Trophoblast cell (in vitro differentiated cells and primary cell): Measurements from ENCODE around the gene GNAT2. TPM values are rescaled to one million over a fixed set of nuclear protein-coding genes. Genes with fewer than 3 reads are reported as not detected.

ENCODE experiments used
- DNase-seq, 2 donors: peaks; one replicate each; pipeline ENCODE4 v3.0.0-alpha.2; 2016
- H2AFZ ChIP-seq: 2 replicates; pipeline ENCODE4 v1.6.1; 2013; ENCODE audit warnings: low read length, moderate library complexity, mild to moderate bottlenecking; ENCODE audit not compliant: insufficient read depth, poor library complexity
- H2AK5ac ChIP-seq: 2 replicates; pipeline ENCODE4 v1.6.1; 2013; ENCODE audit warnings: mild to moderate bottlenecking, low read length
- H2BK120ac ChIP-seq: 2 replicates; pipeline ENCODE4 v1.6.1; 2013; ENCODE audit warnings: low read length, mild to moderate bottlenecking, moderate library complexity; ENCODE audit not compliant: insufficient read depth, poor library complexity
- H2BK12ac ChIP-seq: 2 replicates; pipeline ENCODE4 v1.6.1; 2013; ENCODE audit warnings: mild to moderate bottlenecking, low read length, moderate library complexity
- H2BK5ac ChIP-seq: 2 replicates; pipeline ENCODE4 v1.6.1; 2013; ENCODE audit warnings: low read length, low read depth, moderate library complexity, mild to moderate bottlenecking; ENCODE audit not compliant: poor library complexity
- H3K14ac ChIP-seq: 2 replicates; pipeline ENCODE4 v1.6.1; 2013; ENCODE audit warnings: mild to moderate bottlenecking, low read length
- H3K18ac ChIP-seq: 2 replicates; pipeline ENCODE4 v1.6.1; 2013; ENCODE audit warnings: mild to moderate bottlenecking, low read length
- H3K23ac ChIP-seq: 2 replicates; pipeline ENCODE4 v1.6.1; 2013; ENCODE audit warnings: low read length
- H3K27ac ChIP-seq: 2 replicates; pipeline ENCODE4 v1.5.1; 2013; ENCODE audit warnings: low read depth, mild to moderate bottlenecking, inconsistent platforms, low read length, moderate library complexity
- H3K27me3 ChIP-seq: 2 replicates; pipeline ENCODE4 v1.6.1; 2013; ENCODE audit warnings: inconsistent platforms, mild to moderate bottlenecking, low read length, moderate library complexity; ENCODE audit not compliant: insufficient read depth
- H3K36me3 ChIP-seq, 2 experiments: 1 replicate in 1 of 2; 2 replicates in 1 of 2; pipeline ENCODE4 v1.6.1; 2013; ENCODE audit warnings: low read length in 2 of 2, mild to moderate bottlenecking in 2 of 2, moderate library complexity in 1 of 2; ENCODE audit not compliant: insufficient read depth in 2 of 2, control insufficient read depth in 1 of 2
- H3K4ac ChIP-seq: 2 replicates; pipeline ENCODE4 v1.6.1; 2013; ENCODE audit warnings: low read depth, mild to moderate bottlenecking, low read length, moderate library complexity
- H3K4me1 ChIP-seq, 2 experiments: 1 replicate in 1 of 2; 2 replicates in 1 of 2; pipeline ENCODE4 v1.6.1; 2013; ENCODE audit warnings: low read length in 2 of 2, mild to moderate bottlenecking in 2 of 2, moderate library complexity in 1 of 2; ENCODE audit not compliant: insufficient read depth in 2 of 2, control insufficient read depth in 1 of 2
- H3K4me2 ChIP-seq: 2 replicates; pipeline ENCODE4 v1.6.1; 2013; ENCODE audit warnings: inconsistent platforms, mild to moderate bottlenecking, low read length, moderate library complexity
- H3K4me3 ChIP-seq: 2 replicates; pipeline ENCODE4 v1.5.1; 2013; ENCODE audit warnings: mild to moderate bottlenecking, low read depth, low read length, inconsistent platforms
- H3K79me1 ChIP-seq: one replicate; pipeline ENCODE4 v1.6.1; 2013; ENCODE audit warnings: low read length
- H3K79me2 ChIP-seq: 2 replicates; pipeline ENCODE4 v1.6.1; 2013; ENCODE audit warnings: low read length, mild to moderate bottlenecking; ENCODE audit not compliant: control insufficient read depth, insufficient read depth, poor library complexity
- H3K9ac ChIP-seq: 2 replicates; pipeline ENCODE4 v1.6.1; 2013; ENCODE audit warnings: mild to moderate bottlenecking, low read length
- H3K9me3 ChIP-seq: 2 replicates; pipeline ENCODE4 v1.6.1; 2013; ENCODE audit warnings: low read depth, mild to moderate bottlenecking, control low read depth, inconsistent platforms, low read length; ENCODE audit not compliant: insufficient read depth
- H4K12ac ChIP-seq: 2 replicates; pipeline ENCODE4 v1.6.1; 2013; ENCODE audit warnings: low read depth, mild to moderate bottlenecking, low read length, moderate library complexity
- H4K8ac ChIP-seq: 2 replicates; pipeline ENCODE4 v1.6.1; 2013; ENCODE audit warnings: low read depth, mild to moderate bottlenecking, low read length, moderate library complexity
- H4K91ac ChIP-seq: one replicate; pipeline ENCODE4 v1.6.1; 2013; ENCODE audit warnings: low read depth, mild to moderate bottlenecking, low read length, moderate library complexity
- WGBS: extraction: QIAGEN DNeasy Blood & Tissue Kit; methylation state at CpG from one replicate; pipeline ENCODE4 v1.1.7; 2013; ENCODE audit warnings: missing lambda C conversion rate; ENCODE audit not compliant: insufficient read length, insufficient coverage; ENCODE audit errors: extremely low coverage; 5-methylcytosine and 5-hydroxymethylcytosine counted together
- polyA plus RNA-seq: library from polyadenylated mRNA; stranded (reverse); fragments of 200-250 nt; gene quantifications from 2 replicates; pipeline ENCODE4 v1.2.3, GENCODE V29; 2013

GNAT2 gene
- 0.04 TPM in 1 of 2 replicates, not detected in the other for polyA plus RNA-seq

DNA sequence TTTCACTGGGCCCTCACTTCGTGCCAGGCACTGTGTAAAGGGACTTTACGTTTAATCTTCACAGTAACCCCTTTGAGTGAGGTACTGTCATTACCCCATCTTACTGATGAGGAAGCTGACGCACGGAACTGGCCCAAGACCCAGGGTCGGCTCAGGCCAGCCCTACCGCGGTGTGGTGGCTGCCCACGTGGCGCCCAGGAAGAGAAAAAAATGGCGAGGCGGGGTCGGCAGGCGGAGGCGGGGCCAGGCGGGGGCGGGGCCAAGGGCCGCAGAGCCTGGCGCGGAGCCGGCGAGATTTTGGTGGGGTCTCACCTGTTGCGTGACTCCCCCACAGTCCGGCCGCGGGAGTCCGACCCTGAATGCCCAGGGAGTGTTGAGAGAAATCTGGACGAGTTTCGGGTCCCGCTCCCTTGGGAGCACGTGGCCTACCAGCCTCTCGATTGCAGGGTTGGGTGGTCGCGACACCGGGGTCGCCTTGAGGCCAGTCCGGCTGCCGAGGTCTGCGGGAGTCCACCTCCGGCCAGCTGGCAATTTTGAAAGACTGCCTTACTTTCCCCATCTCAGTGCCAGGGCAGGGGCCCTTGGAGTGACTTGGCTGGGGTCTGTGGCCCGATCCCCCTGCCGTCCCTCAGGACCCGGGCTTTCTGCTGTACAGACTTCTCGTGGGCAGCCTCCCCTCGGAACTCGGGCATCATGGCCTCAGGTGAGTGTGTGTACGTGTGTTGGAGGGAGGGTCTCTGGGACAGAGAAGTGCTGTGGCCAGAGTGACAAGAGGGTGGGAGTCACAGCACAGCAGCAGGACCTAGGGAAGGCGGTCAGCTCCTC, at the start of gene GNAT2, which contains the start of gene AMPD2:
TSS of gene GNAT2 (minus strand) at position 41 of the 825 bp plus-strand sequence. CDS start 6,746 bp downstream, outside the sequence.
TSS of gene AMPD2 (plus strand) at position 262 of the 825 bp plus-strand sequence. CDS start 1,339 bp downstream, outside the sequence.
- no CpG with 5 or more reads among the region's 47 CpGs for WGBS
- Histone ChIP-seq H3K4me1 (peaks cover 9 to 13% of the 10 kb centered on the region in 2 experiments), H3K27ac (peak within 1 kb of the TSS; percentile 60), H2BK12ac (peak within 1 kb of the TSS; percentile 90), H3K79me1 (peaks cover 18% of the 10 kb centered on the region), H4K91ac (peak within 1 kb of the TSS; percentile 80), H2AFZ (peak within 1 kb of the TSS; percentile 87), H3K23ac (no peak within 1 kb of the TSS), H3K36me3 (no peaks in the 10 kb centered on the region), H3K79me2 (peaks cover 9% of the 10 kb centered on the region), H2BK5ac (peak within 1 kb of the TSS; percentile 47), H4K8ac (peak within 1 kb of the TSS; percentile 91), H2AK5ac (peak within 1 kb of the TSS; percentile 90), H3K9ac (peak within 1 kb of the TSS; percentile 81), H3K4me2 (peak within 1 kb of the TSS; percentile 82), H3K9me3 (no peaks in the 10 kb centered on the region), H3K4ac (peak within 1 kb of the TSS; percentile 73), H3K14ac (peak within 1 kb of the TSS; percentile 90), H2BK120ac (peak within 1 kb of the TSS; percentile 78), H3K4me3 (peak within 1 kb of the TSS; percentile 77), H3K18ac (peak within 1 kb of the TSS; percentile 98), H4K12ac (peak within 1 kb of the TSS; percentile 96), H3K27me3 (no peaks in the 10 kb centered on the region)
- peak; percentile 83 to 87 for DNase-seq

GRCh38 chr1:109668123-109668775, 48.8 kb upstream of the GNAT2 start:
- Histone ChIP-seq H3K9me3 (no peaks in the 10 kb centered on the region), H3K4me3 (peak overlapping the region; percentile 52), H3K27me3 (no peaks in the 10 kb centered on the region), H3K23ac (no peak overlapping the region), H3K36me3 (no peaks in the 10 kb centered on the region), H4K12ac (no peak overlapping the region), H3K4me2 (peak overlapping the region; percentile 60), H2AK5ac (no peak overlapping the region), H3K18ac (no peak overlapping the region), H3K4ac (no peak overlapping the region), H3K79me2 (no peaks in the 10 kb centered on the region), H2BK5ac (no peak overlapping the region), H2BK120ac (no peak overlapping the region), H3K9ac (no peak overlapping the region), H3K4me1 (peaks cover 0 to 3% of the 10 kb centered on the region in 2 experiments), H3K79me1 (no peaks in the 10 kb centered on the region), H4K91ac (no peak overlapping the region), H3K14ac (no peak overlapping the region), H3K27ac (no peak overlapping the region), H4K8ac (peak overlapping the region; percentile 7), H2AFZ (no peak overlapping the region), H2BK12ac (no peak overlapping the region)
- no peak for DNase-seq
- no CpG with 5 or more reads among the region's 26 CpGs for WGBS

DNA sequence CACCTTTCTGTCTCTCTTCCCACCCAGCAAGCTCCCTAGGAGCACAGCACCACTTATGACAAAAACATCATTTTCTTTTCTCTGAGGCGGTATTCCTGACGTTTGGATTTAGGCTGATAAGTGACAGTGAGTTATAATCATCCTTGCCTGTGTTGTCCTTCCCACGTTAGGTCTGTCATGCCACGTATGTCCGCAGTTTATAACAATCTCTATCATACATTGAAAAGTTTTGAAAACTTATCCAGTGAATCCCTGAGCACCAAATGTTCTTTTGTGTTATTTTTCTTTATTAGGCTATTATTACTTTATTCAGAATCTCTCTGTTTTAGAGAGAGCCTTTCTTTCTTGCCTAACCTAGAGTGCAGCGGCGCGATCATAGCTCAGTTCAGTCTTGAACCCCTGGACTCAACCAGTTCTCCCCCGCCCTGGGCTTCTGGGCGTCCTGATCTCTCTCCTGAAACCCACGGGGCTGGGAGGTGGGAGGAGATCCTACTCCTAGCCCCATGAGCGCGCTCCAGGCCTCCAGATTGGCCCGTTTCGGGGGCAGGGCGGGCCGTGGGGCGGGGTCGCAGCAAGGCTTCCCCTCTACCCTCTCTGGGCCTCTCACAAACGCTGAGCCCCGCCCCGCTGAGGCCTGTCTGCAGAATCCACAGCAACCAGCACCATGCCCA, 48.2 kb upstream of the GNAT2 start, which contains the start of gene GSTM2:
TSS of gene GSTM2 (plus strand) at position 606 of the 671 bp plus-strand sequence. CDS start at position 665, 59 bp downstream.
- WGBS = no CpG with 5 or more reads among the region's 22 CpGs
- H3K79me1 ChIP-seq = no peaks in the 10 kb centered on the region
- no peak within 1 kb of the TSS for H3K23ac ChIP-seq
- H3K14ac ChIP-seq = no peak within 1 kb of the TSS
- H3K9ac ChIP-seq = no peak within 1 kb of the TSS
- no peaks in the 10 kb centered on the region for H3K9me3 ChIP-seq
- H3K4me2 ChIP-seq = peak within 1 kb of the TSS; percentile 60
- no peak within 1 kb of the TSS for H3K27ac ChIP-seq
- no peak within 1 kb of the TSS for H3K4ac ChIP-seq
- DNase-seq = peak; percentile 65 to 82
- H3K4me3 ChIP-seq = peak within 1 kb of the TSS; percentile 52
- H4K91ac ChIP-seq = no peak within 1 kb of the TSS
- no peaks in the 10 kb centered on the region for H3K36me3 ChIP-seq
- no peak within 1 kb of the TSS for H2AFZ ChIP-seq
- no peak within 1 kb of the TSS for H3K18ac ChIP-seq
- no peaks in the 10 kb centered on the region for H3K79me2 ChIP-seq
- H3K27me3 ChIP-seq = no peaks in the 10 kb centered on the region
- peak within 1 kb of the TSS; percentile 7 for H4K8ac ChIP-seq
- H3K4me1 ChIP-seq = peaks cover 0 to 3% of the 10 kb centered on the region in 2 experiments
- H2AK5ac ChIP-seq = no peak within 1 kb of the TSS
- no peak within 1 kb of the TSS for H2BK120ac ChIP-seq
- H2BK12ac ChIP-seq = no peak within 1 kb of the TSS
- no peak within 1 kb of the TSS for H4K12ac ChIP-seq
- H2BK5ac ChIP-seq = no peak within 1 kb of the TSS

DNA sequence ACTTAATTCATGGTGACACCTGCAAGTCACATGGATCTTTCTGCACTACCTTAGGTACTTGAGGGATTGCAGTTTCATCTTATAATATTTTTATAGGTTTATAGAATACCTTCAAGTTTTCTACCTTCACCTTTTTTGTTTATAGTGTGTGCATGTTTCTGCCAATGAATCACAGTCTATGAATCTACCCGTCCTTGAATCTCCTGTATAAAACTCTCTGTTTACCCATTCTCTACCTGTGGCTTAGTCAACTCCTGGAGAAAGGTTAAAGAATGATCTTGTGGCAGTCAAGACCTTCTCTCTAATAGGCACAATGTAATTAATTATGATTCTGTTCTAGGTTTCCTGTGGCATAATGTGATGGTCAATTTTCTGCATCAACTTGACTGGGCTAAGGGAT, 45.3 kb upstream of the GNAT2 start:
- no peak overlapping the region for H2BK120ac ChIP-seq

More for the DNA sequence above, 45.3 kb upstream of the GNAT2 start:
- H2AK5ac ChIP-seq = no peak overlapping the region
- H3K4ac ChIP-seq = no peak overlapping the region
- no CpG with 5 or more reads among the region's 1 CpG for WGBS
- H2AFZ ChIP-seq = no peak overlapping the region
- H3K9me3 ChIP-seq = no peaks in the 10 kb centered on the region
- no peak for DNase-seq
- no peaks in the 10 kb centered on the region for H3K79me1 ChIP-seq
- no peak overlapping the region for H4K91ac ChIP-seq
- H3K36me3 ChIP-seq = no peaks in the 10 kb centered on the region
- H3K4me1 ChIP-seq = peaks cover 0 to 3% of the 10 kb centered on the region in 2 experiments
- no peak overlapping the region for H3K14ac ChIP-seq
- no peaks in the 10 kb centered on the region for H3K27me3 ChIP-seq
- H3K4me2 ChIP-seq = no peak overlapping the region
- no peak overlapping the region for H2BK12ac ChIP-seq
- H3K9ac ChIP-seq = no peak overlapping the region
- no peak overlapping the region for H3K27ac ChIP-seq
- no peak overlapping the region for H4K8ac ChIP-seq
- H3K23ac ChIP-seq = no peak overlapping the region
- no peak overlapping the region for H2BK5ac ChIP-seq
- H4K12ac ChIP-seq = no peak overlapping the region
- H3K18ac ChIP-seq = no peak overlapping the region
- no peak overlapping the region for H3K4me3 ChIP-seq
- no peaks in the 10 kb centered on the region for H3K79me2 ChIP-seq
